GM21381 (cell line): ENCODE results near the gene KDM4B.

ENCODE experiments used
- ATAC-seq: cut with Tn5 transposase; IDR thresholded peaks from one replicate; pipeline ENCODE4 v1.9.1; 2021; ENCODE audit warnings: mild to moderate bottlenecking, moderate library complexity; ENCODE audit not compliant: unreplicated experiment

KDM4B gene

DNA sequence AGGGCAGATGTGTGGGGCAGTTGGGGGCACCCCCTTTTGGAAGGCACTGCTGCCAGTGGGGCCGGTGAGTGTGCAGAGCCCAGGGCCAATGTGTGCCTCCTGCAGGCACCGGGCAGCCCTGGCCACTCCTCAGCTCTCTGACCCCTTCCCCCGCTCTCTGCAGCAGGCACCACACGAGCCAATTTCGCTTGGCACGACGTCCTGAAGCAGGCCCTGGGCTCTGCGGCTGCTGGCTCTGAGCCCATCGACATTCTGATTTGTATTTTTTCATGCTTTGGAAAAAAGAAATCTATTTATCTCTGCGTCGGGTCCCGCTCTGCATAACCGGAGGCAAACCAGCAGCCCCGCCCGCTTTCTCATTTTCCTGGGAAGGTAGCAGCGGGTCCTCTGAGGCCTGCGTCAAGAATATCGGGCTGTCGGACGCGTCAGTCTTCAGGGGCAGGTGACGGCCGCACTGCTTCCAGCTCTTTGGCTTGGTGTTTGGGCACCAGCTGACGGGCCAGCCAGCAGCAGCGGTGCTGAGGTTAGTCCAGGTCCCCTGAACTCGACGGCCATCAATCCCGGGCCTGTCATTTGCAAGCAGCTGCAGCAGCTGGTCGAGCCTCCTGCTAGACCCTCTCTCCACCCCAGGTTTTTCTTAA is 134.3 kb downstream of the KDM4B start:
- ATAC-seq = no peak

- no peak for ATAC-seq
Measured at GRCh38 chr19:5103812-5104410, 135.0 kb downstream of the KDM4B start.

GRCh38 chr19:5104871-5105351 is 136.0 kb downstream of the KDM4B start:
- no peak for ATAC-seq

GRCh38 chr19:5106191-5106726 is 137.3 kb downstream of the KDM4B start:
- no peak for ATAC-seq

DNA sequence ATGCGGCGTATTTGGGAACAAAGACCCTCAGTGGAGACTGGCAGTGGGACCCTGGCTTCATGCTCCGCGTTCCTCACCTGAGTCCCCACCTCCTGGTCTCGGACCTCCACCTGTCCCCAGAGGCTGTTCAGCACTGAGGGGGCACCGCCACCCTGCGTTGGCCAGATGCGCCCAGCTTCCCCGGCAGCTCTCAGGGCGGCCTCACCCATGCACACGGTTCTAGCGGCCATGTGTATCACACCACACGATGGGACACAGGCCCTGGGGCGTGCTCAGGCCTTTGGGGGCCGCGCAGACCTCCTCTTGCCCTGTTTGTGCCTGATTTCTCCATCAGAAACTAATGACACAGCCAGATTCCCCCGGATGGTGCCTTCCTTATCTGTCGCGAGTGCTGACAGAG is 138.1 kb downstream of the KDM4B start:
- ATAC-seq = no peak

DNA sequence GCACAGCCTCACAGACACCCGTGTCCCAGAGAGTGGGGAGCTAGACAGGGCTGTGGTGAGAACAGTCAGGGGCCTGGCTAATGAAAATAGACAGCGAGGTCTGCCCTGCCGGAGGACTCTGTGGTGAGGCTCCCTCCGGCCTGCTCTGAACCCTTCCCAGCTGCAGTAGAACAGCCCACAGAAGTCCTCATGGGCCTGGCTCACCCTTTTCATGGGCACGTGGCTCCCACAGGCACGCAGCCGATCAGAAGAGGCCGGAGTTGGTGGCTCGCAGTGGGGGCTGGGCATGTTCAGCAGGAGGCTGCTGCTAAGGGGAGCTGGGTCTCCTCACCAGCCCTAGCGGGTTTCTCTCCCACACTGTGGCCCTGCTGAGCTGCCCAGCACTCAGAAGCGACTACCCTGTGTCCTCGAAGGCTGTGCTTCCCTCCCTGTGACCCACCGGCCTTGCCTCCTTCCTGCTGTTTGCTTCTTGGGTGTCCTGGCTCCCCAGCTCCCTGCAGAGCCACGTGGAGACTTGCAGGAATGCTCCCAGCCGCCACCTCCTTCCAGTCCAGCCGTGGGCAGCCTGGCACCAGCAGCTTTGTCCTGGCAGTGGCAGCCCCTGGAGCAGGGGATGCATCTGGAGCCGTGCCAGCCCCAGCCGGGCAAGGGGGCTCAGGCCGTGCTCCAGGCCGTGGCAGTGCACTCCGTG is 138.7 kb downstream of the KDM4B start:
- ATAC-seq = no peak

DNA sequence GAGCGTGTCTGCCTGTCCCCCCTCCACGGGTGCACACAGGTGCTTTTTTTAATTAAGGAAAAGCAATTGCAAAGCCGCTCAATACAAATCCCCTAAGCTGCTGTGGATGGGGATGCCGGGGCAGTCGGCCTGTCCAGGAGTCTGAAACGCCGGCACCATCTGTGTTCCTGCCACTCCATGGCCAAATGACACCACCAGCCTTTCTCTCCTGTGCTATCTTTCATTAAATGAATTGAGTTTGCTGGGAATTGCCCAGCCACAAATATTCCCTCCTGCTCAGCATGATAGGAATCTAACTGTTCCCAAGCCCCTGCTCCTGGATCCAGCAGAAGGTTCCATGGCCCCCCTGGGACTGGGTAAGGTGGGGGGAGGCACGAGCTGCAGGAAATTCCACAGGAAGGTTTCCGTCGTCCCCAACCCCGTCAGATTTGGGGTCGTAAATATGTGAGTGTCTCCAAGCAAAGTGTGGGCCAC is 139.2 kb downstream of the KDM4B start:
- no peak for ATAC-seq

- no peak for ATAC-seq
Measured at GRCh38 chr19:5108866-5109265, 140.0 kb downstream of the KDM4B start.

DNA sequence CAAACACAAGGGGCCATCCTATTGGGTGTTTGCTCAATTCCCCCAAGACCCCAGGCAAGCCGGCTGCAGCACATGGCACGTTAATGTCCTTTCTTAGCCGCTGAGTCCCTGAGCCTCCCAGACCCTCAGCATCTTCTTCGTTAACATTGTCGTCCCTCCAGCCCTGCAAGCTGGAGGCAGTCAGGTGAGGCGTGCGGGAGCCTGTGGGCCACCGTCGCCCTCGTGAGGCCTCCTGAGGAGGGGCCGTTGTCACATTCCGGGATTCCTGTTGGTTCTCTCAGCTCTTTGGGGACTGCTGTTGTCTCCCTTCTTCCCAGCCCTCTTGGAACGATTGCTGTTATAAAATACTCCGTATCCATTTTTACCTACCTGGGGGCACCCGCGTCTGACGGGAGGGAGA is 140.6 kb downstream of the KDM4B start:
- ATAC-seq = no peak

GRCh38 chr19:5110546-5110945 is 141.6 kb downstream of the KDM4B start:
- ATAC-seq = no peak

DNA sequence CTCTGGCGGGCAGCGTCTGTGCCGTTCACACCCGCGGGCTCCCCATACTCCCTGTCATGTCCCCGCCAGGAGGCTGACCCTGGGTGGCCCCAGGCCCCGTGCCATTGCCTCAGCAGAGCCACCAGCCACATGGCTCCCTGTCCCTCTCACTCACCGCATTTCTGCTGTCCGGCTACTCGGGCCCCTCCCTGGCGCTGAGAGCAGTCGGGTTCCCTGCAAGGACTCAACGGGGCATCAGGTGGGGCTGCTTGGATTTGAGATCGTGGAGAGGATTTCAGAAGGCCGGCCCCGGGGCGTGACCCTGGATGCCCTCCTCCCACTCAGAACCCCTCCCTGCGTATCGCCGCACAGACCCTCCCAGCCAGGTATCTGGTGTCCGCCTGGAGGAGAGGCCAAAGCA is 142.1 kb downstream of the KDM4B start:
- no peak for ATAC-seq

- no peak for ATAC-seq
Measured at GRCh38 chr19:5112175-5112574, 143.3 kb downstream of the KDM4B start.

GRCh38 chr19:5112681-5113575 is 144.0 kb downstream of the KDM4B start:
- ATAC-seq = no peak

GRCh38 chr19:5113633-5114586 is 145.0 kb downstream of the KDM4B start:
- ATAC-seq = no peak

GRCh38 chr19:5114727-5115126 is 145.8 kb downstream of the KDM4B start:
- ATAC-seq = no peak

DNA sequence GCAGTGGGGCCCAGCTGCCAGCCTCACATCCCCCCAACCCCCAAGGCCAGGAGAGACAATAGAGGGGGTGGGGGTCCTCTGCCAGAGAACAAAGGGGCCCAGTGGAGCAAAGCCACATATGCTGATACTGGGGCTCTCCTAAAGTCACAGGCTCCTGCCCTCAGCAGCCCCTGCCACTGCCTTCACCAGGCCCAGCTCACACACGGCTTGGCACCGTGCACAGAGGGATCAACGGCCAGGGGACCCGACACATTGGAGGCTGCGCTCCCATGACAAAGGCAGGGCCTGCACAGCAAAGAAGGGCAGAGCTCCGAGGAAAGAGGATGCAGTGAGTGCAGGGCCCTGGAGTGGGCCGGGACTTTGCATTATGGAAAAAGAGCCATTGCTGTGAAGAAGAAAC is 146.4 kb downstream of the KDM4B start:
- ATAC-seq = no peak

GRCh38 chr19:5115771-5116202 is 146.9 kb downstream of the KDM4B start:
- no peak for ATAC-seq

DNA sequence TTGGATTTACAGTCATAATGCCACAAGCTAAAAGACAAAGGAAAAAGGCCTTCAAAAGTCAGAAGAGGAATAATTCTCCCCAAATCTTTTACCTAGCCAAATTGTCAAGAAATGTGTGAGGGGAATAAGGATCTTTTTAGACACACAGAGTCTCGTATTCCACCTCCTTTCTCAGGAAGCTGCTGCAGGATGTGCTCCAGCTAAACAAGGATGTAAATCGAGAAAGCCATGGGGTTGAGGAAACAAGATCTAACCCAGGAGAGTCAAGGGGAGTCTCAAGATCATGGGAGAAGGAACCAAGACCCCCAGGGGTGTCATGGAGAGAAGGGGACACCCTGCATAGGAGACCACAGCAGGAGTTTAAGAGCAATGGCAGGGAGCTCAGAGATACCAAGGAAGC is 147.4 kb downstream of the KDM4B start:
- no peak for ATAC-seq

DNA sequence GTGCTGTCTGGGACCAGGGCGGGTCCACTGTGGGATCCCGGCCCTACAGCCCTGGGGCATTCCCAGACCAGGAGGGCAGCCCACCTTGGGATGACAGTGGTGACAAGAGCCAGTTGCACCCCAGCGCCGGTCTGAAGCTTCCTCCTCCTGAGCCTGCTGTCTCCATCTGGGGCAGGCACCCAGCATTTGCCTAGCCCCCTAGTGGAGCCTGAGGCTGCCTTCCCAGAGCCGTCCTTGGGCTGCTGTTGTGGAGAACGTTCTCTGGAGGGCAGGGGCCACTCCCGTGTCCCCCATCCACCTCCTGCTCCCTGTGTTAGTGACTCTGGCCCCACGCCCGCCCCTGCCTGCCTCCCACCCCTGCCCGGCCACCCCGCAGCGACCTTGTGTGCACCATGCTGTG is 148.5 kb downstream of the KDM4B start:
- no peak for ATAC-seq

DNA sequence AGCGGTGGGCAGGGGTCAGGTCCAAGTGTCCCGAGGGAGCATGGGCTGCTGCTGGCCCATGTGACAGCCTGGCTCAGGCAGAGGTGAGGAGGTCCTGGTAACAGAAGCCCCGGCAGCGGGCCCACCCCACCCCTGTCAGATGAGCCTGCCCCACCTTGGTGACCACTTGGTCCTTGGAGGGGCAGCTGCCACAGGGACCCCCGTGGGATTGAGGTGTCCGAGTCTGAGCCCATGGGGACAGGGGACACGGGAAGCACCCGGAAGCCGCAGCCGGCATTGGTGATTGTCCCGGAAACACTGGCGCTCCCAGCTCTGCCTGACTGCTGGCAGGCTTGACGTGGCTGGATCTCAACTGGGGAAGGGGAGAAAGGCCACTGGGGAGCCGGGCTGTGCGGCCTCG is 149.1 kb downstream of the KDM4B start:
- no peak for ATAC-seq
